Osteocyte (in vitro differentiated cells): ENCODE results near the gene RAB41. TPM values are rescaled to one million over a fixed set of nuclear protein-coding genes. Genes with fewer than 3 reads are reported as not detected.
"Not testable (repeated sequence)": the region's sequence is repeated elsewhere in the genome, so short reads cannot be mapped to it uniquely, and the experiment has no call there.

Source experiments
- DNase-seq: peaks from one replicate; pipeline ENCODE4 v3.0.0; 2021; ENCODE audit warnings: mixed read lengths; ENCODE audit not compliant: unreplicated experiment; ENCODE audit errors: extremely low spot score
- H3K27ac Mint-ChIP-seq: one replicate; pipeline ENCODE4 v1.8.0; 2021; ENCODE audit warnings: mild to moderate bottlenecking, mixed read lengths; ENCODE audit not compliant: unreplicated experiment
- H3K27me3 Mint-ChIP-seq: one replicate; pipeline ENCODE4 v1.8.0; 2021; ENCODE audit warnings: mixed read lengths; ENCODE audit not compliant: unreplicated experiment
- H3K36me3 Mint-ChIP-seq: one replicate; pipeline ENCODE4 v1.8.0; 2021; ENCODE audit warnings: mixed read lengths; ENCODE audit not compliant: unreplicated experiment
- H3K4me1 Mint-ChIP-seq: one replicate; pipeline ENCODE4 v1.8.0; 2021; ENCODE audit warnings: mixed read lengths; ENCODE audit not compliant: unreplicated experiment
- H3K4me3 Mint-ChIP-seq: one replicate; pipeline ENCODE4 v1.8.0; 2021; ENCODE audit warnings: mild to moderate bottlenecking, moderate library complexity, mixed read lengths; ENCODE audit not compliant: unreplicated experiment
- H3K9me3 Mint-ChIP-seq: one replicate; pipeline ENCODE4 v1.8.0; 2021; ENCODE audit warnings: mixed read lengths; ENCODE audit not compliant: unreplicated experiment
- long read RNA-seq: library from polyadenylated mRNA; unstranded; transcript quantifications from one replicate; pipeline ENCODE4 v2.0.0, GENCODE V29; 2021
- total RNA-seq: library from RNA; stranded (reverse); gene quantifications from 2 replicates; pipeline ENCODE4 v1.2.1, GENCODE V29; 2021
- TF ChIP-seq, protein P1 (sequence below): fragments of 200-600 bp; sonication (generic); IDR thresholded peaks from 2 replicates; pipeline ENCODE4 v1.5.0; 2021; ENCODE audit warnings: antibody characterized with exemption, mild to moderate bottlenecking, moderate library complexity

RAB41 gene
- not detected in 2 replicates for total RNA-seq
- long read RNA-seq: 0 reads

- H3K36me3 Mint-ChIP-seq: peaks cover 13% of the 10 kb centered on the region
- TF ChIP-seq, protein P1, sequence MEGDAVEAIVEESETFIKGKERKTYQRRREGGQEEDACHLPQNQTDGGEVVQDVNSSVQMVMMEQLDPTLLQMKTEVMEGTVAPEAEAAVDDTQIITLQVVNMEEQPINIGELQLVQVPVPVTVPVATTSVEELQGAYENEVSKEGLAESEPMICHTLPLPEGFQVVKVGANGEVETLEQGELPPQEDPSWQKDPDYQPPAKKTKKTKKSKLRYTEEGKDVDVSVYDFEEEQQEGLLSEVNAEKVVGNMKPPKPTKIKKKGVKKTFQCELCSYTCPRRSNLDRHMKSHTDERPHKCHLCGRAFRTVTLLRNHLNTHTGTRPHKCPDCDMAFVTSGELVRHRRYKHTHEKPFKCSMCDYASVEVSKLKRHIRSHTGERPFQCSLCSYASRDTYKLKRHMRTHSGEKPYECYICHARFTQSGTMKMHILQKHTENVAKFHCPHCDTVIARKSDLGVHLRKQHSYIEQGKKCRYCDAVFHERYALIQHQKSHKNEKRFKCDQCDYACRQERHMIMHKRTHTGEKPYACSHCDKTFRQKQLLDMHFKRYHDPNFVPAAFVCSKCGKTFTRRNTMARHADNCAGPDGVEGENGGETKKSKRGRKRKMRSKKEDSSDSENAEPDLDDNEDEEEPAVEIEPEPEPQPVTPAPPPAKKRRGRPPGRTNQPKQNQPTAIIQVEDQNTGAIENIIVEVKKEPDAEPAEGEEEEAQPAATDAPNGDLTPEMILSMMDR: no peak
- no peak within 1 kb of the TSS for H3K4me3 Mint-ChIP-seq
- no peak for DNase-seq
- H3K4me1 Mint-ChIP-seq: no peaks in the 10 kb centered on the region
- peaks cover 6% of the 10 kb centered on the region for H3K9me3 Mint-ChIP-seq
- H3K27me3 Mint-ChIP-seq: no peaks in the 10 kb centered on the region
- H3K27ac Mint-ChIP-seq: no peak within 1 kb of the TSS
These were observed at the start of gene RAB41 for GRCh38 chrX:70281951-70282350. TSS of gene RAB41 (plus strand) at chrX:70282172. CDS start at chrX:70282218, 46 bp downstream.

GRCh38 chrX:70234355-70234754, 47.6 kb upstream of the RAB41 start, which contains the start of gene AWAT1:
TSS of gene AWAT1 (plus strand) at chrX:70234655. CDS start at chrX:70234696, 41 bp downstream.
- DNase-seq: no peak
- no peaks in the 10 kb centered on the region for H3K27me3 Mint-ChIP-seq
- no peak within 1 kb of the TSS for H3K27ac Mint-ChIP-seq
- H3K4me3 Mint-ChIP-seq: no peak within 1 kb of the TSS
- H3K36me3 Mint-ChIP-seq: no peaks in the 10 kb centered on the region
- TF ChIP-seq, protein P1: no peak
- no peaks in the 10 kb centered on the region for H3K4me1 Mint-ChIP-seq
- H3K9me3 Mint-ChIP-seq: peaks cover 2% of the 10 kb centered on the region

DNA sequence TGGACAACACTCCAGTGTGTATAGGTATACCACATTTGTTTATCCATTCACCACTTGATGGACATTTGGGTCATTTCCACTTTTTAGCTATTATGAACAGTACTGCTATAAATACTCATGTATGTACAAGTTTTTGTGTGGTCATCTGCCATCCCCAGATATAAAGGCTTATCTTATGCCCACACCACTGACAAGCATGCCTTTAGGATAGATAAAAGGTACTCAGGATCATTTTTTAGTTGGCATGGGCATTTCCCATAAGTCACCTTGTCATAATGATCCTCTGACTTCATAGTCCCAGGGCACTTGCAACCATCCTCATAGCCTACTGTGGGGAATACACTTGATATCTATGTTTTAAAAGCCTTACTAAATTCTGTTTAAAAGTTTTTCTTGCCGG, 41.2 kb upstream of the RAB41 start:
- no peak for DNase-seq
- TF ChIP-seq, protein P1: no peak
- peaks cover 11% of the 10 kb centered on the region for H3K9me3 Mint-ChIP-seq

DNA sequence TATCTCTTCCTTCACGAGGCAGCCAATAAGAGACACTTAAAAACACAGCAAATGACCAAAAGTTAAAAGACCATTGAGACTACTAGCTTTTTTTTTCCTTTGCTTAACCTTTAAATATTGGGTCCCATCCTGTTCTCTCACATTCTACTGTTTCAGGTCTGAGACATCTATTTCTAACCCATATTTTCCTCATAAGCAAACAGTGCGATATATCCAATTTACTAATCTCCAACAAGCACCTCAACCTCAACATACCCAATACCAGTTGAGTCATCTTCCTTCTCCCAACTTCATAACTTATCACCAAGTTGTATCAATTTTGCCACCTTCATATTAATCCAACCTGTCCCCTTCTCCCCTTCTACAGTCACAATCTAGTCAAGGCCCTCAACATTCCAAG, 40.5 kb upstream of the RAB41 start:
- Mint-ChIP-seq H3K9me3 (peaks cover 11% of the 10 kb centered on the region), H3K4me1 (no peaks in the 10 kb centered on the region)

More for the DNA sequence above, 41.2 kb upstream of the RAB41 start:
- Mint-ChIP-seq H3K4me3 (no peak overlapping the region), H3K27me3 (no peaks in the 10 kb centered on the region), H3K27ac (no peak overlapping the region), H3K4me1 (no peaks in the 10 kb centered on the region), H3K36me3 (no peaks in the 10 kb centered on the region)

DNA sequence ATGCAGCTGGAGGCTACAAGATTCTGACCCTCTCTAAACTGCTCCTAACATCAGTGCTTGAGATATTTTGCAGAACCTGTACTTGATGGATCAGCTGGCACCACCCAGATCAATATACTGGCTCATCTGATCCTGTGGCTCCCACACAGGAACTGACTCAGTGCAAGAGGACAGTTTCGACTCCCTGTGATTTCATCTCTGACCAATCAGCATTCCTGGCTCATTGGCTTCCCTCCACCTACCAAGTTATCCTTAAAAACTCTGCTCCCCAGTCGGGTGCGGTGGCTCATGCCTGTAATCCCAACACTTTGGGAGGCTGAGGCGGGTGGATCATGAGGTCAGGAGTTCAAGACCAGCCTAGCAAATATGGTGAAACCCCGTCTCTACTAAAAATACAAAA, 38.4 kb upstream of the RAB41 start:
- not testable (repeated sequence) for H3K4me3 Mint-ChIP-seq, DNase-seq, H3K27me3 Mint-ChIP-seq, H3K4me1 Mint-ChIP-seq, H3K36me3 Mint-ChIP-seq, H3K27ac Mint-ChIP-seq
- peaks cover 11% of the 10 kb centered on the region for H3K9me3 Mint-ChIP-seq

More for the DNA sequence above, 40.5 kb upstream of the RAB41 start:
- TF ChIP-seq, protein P1: no peak
- DNase-seq: no peak
- no peaks in the 10 kb centered on the region for H3K27me3 Mint-ChIP-seq
- no peaks in the 10 kb centered on the region for H3K36me3 Mint-ChIP-seq
- H3K4me3 Mint-ChIP-seq: no peak overlapping the region
- no peak overlapping the region for H3K27ac Mint-ChIP-seq

- H3K4me1 Mint-ChIP-seq: no peaks in the 10 kb centered on the region
- TF ChIP-seq, protein P1: no peak
- H3K27ac Mint-ChIP-seq: no peak overlapping the region
- no peaks in the 10 kb centered on the region for H3K27me3 Mint-ChIP-seq
- peaks cover 7% of the 10 kb centered on the region for H3K9me3 Mint-ChIP-seq
- no peak for DNase-seq
- no peak overlapping the region for H3K4me3 Mint-ChIP-seq
- H3K36me3 Mint-ChIP-seq: no peaks in the 10 kb centered on the region
These were observed 37.1 kb upstream of the RAB41 start for GRCh38 chrX:70244881-70245280.
